Left colon (tissue), 2 donors: ENCODE measurements around the gene GLS. TPM values are rescaled to one million over a fixed set of nuclear protein-coding genes. Genes with fewer than 3 reads are reported as not detected.
"Not testable (repeated sequence)": the region's sequence is repeated elsewhere in the genome, so short reads cannot be mapped to it uniquely, and the experiment has no call there.

Experiments
- ATAC-seq: fragments of 200-7000 bp; cut with Tn5 transposase; one replicate; pipeline ENCODE4 v1.9.1; 2020; ENCODE audit warnings: mild to moderate bottlenecking, moderate library complexity
- DNase-seq, 2 donors: peaks; one replicate each; pipeline ENCODE4 v3.0.0-alpha.2; 2020
- intact Hi-C, 2 donors: fragments of 100-400 bp; cut with DNase I in 1 of 2; cut with micrococcal nuclease in 1 of 2; formaldehyde crosslinking; loops; one replicate each; pipeline versions ENCODE4 v1.11.2 to v1.14.0; 2022; cut with DNase I, micrococcal nuclease
- long read RNA-seq: library from polyadenylated mRNA; unstranded; transcript quantifications from one replicate; pipeline ENCODE4 v2.0.0, GENCODE V29; 2021
- total RNA-seq, 2 donors: library from RNA; stranded (reverse); fragmentation: NEBNext Ultra II Directional; extraction: Animal tissue kit (Norgen Biotek cat#: 25700); gene quantifications; one replicate each; pipeline ENCODE4 v1.2.1, GENCODE V29; 2021
- donor health status: DM: no; HTN: no; CAD: no.
- donor health status: DM: yes; HTN: yes; CAD: no.

Gene GLS
- 10 to 100 TPM; 51.3 to 63.3 TPM for total RNA-seq
- long read RNA-seq, full-length matches to known transcripts = 28 of 35 reads
- long read RNA-seq, partial matches to known transcripts = 3 of 35 reads
- long read RNA-seq, other reads (novel, unspliced or antisense) = 4 of 35 reads

- peak; percentile 97 for DNase-seq
- ATAC-seq = peak; percentile 88
- intact Hi-C loops = no loop called here
Measured at GRCh38 chr2:190880378-190881083, at the start of gene GLS. GLS (plus strand) TSS chr2:190880821; CDS start chr2:190881085, 264 bp downstream.

- intact Hi-C loops = no loop called here
- DNase-seq = no peak
- no peak for ATAC-seq
Measured at GRCh38 chr2:190831941-190832340, 48.7 kb upstream of the GLS start.

- ATAC-seq = peak; percentile 72
Measured at GRCh38 chr2:190834890-190835208, 45.8 kb upstream of the GLS start.

GRCh38 chr2:190835303-190835930 is 45.2 kb upstream of the GLS start:
- intact Hi-C loops = no loop called here
- ATAC-seq (no peak), DNase-seq (no peak)

More at GRCh38 chr2:190834890-190835208, 45.8 kb upstream of the GLS start:
- DNase-seq = no peak
- intact Hi-C loops = no loop called here

GRCh38 chr2:190836767-190837166 is 43.9 kb upstream of the GLS start:
- DNase-seq = no peak
- no peak for ATAC-seq
- intact Hi-C loops = no loop called here

- ATAC-seq = no peak
- intact Hi-C loops = no loop called here
- DNase-seq = no peak
Measured at GRCh38 chr2:190837420-190837819, 43.2 kb upstream of the GLS start.

GRCh38 chr2:190837952-190838361 is 42.7 kb upstream of the GLS start:
- no peak for ATAC-seq
- no peak for DNase-seq
- intact Hi-C loops = no loop called here

- no peak for DNase-seq
- intact Hi-C loops = no loop called here
- no peak for ATAC-seq
Measured at GRCh38 chr2:190838492-190838910, 42.1 kb upstream of the GLS start.

- no peak for DNase-seq
- intact Hi-C loops = no loop called here
- ATAC-seq = no peak
Measured at GRCh38 chr2:190840569-190841172, 40.0 kb upstream of the GLS start.

GRCh38 chr2:190841707-190842505 is 38.7 kb upstream of the GLS start:
- ATAC-seq (no peak), DNase-seq (no peak)
- intact Hi-C loops = no loop called here

- intact Hi-C loops = no loop called here
- DNase-seq = no peak
- no peak for ATAC-seq
Measured at GRCh38 chr2:190842606-190843104, 38.0 kb upstream of the GLS start.

GRCh38 chr2:190843890-190844699 is 36.5 kb upstream of the GLS start:
- ATAC-seq (peak; percentile 45), DNase-seq (no peak)
- intact Hi-C loops = no loop called here

- intact Hi-C loops = no loop called here
- no peak for ATAC-seq
- no peak for DNase-seq
Measured at GRCh38 chr2:190844700-190845401, 35.8 kb upstream of the GLS start.

- ATAC-seq (no peak), DNase-seq (no peak)
- intact Hi-C loops = no loop called here
Measured at GRCh38 chr2:190846746-190847145, 33.9 kb upstream of the GLS start.

- DNase-seq (no peak), ATAC-seq (no peak)
- intact Hi-C loops = no loop called here
Measured at GRCh38 chr2:190847504-190848081, 33.0 kb upstream of the GLS start.

GRCh38 chr2:190849774-190850173 is 30.8 kb upstream of the GLS start:
- no peak for ATAC-seq
- intact Hi-C loops = no loop called here
- DNase-seq = no peak

GRCh38 chr2:190853022-190853421 is 27.6 kb upstream of the GLS start:
- intact Hi-C loops, ATAC-seq, DNase-seq: not testable (repeated sequence)
